ENCODE data around the gene PRKN.

DNA sequence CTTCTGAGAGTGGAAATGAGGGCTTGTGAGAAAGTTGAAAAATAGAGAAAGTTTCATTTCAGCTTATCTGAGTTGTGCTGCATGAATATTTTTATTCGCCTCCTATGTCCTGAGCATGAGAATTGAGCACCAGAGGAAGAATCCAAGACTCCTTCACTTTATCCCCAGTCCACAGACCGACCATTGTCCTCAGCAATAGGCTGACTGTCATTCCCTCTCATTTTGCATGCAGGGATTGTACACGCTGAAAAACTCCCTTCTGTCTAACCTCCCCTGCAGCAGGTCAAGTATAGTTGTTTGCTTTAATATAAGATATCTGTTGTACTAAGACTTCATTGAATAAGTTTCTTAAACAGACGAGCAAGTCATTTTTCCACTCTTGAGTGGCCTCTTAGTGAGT, 437.6 kb downstream of the PRKN start:
- TF ChIP-seq, protein P1, sequence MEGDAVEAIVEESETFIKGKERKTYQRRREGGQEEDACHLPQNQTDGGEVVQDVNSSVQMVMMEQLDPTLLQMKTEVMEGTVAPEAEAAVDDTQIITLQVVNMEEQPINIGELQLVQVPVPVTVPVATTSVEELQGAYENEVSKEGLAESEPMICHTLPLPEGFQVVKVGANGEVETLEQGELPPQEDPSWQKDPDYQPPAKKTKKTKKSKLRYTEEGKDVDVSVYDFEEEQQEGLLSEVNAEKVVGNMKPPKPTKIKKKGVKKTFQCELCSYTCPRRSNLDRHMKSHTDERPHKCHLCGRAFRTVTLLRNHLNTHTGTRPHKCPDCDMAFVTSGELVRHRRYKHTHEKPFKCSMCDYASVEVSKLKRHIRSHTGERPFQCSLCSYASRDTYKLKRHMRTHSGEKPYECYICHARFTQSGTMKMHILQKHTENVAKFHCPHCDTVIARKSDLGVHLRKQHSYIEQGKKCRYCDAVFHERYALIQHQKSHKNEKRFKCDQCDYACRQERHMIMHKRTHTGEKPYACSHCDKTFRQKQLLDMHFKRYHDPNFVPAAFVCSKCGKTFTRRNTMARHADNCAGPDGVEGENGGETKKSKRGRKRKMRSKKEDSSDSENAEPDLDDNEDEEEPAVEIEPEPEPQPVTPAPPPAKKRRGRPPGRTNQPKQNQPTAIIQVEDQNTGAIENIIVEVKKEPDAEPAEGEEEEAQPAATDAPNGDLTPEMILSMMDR (IDR thresholded peaks at IDR 0.05 in 8 of 11, conservative IDR thresholded peaks at IDR 0.05 in 3 of 11) = no peak
- no peak for TF ChIP-seq POLR2A (IDR thresholded peaks at IDR 0.05)
- no peak for TF ChIP-seq POLR2AphosphoS5 (IDR thresholded peaks at IDR 0.05)
